NCI-H82 (cell line): Measurements from ENCODE around the gene ATF1.
A peak's percentile ranks its signal among the peaks of the same experiment; 100 is the strongest.

ENCODE experiments used
- DNase-seq: peaks from one replicate; lab custom pipeline; 2025; lab: John Stamatoyannopoulos, UW

Gene ATF1

DNA sequence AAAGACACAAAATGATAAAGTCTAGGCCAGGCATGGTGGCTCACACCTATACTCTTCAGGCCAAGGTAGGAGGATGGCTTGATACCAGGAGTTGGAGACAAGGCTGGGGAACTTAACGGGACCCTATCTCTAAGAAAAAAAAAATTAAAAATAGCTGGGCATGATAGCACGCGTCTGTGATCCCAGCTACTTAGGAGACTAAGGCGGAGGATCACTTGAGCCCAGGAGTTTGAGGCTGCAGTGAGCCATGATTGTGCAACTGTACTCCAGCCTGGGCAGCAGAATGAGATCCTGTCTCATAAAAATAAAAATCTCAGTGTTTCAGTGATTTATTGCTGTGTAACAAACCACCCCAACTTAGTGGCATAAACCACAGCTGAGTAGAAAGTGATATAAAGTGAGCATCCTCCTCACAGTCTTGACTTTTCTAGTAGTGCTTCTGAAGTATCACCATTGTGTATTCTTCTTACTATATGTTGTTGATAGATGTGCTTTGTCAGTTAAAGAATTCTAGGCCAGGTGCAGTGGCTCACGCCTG is 10.6 kb upstream of the ATF1 start:
- DNase-seq: no peak

- DNase-seq: peak; percentile 63
Observed at GRCh38 chr12:50764286-50765094, 589 bp downstream of the ATF1 start.

GRCh38 chr12:50765095-50765911 is 1.4 kb downstream of the ATF1 start:
- peak; percentile 69 for DNase-seq

- DNase-seq: peak; percentile 63
Observed at GRCh38 chr12:50768391-50768790, 4.5 kb downstream of the ATF1 start.

- peak; percentile 77 for DNase-seq
Observed at GRCh38 chr12:50768813-50769212, 4.9 kb downstream of the ATF1 start.

DNA sequence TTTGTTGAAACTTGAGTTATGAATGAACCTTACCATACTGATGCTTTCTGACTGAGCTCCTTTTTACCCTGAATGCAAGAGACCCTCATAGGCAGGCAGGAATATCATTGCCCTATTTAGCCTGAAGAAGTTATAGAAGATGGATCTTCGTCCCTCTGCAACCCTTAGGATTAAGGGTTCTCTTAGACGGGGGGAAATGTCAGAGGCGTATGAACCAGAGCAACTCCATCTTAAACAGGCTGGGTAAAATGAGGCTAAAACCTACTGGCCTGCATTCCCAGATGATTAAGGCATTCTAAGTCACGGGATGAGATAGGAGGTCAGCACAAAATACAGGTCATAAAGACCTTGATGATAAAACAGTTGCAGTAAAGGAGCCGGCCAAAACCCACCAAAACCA is 7.5 kb downstream of the ATF1 start:
- DNase-seq: no peak

DNA sequence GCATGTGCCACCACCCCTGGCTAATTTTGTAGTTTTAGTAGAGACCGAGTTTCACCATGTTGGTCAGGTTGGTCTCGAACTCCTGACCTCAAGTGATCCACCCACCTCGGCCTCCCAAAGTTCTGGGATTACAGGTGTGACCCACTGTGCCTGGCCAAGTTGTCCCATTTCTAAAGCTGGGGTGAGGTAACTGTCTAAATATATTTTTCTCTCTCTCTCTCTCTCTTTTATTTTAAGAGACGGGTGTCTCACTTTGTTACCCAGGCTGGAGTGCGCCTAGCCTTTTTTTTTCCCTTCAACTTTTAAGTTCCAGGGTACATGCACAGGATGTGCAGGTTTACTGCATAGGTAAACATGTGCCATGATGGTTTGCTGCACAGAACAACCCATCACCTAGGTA is 8.6 kb downstream of the ATF1 start:
- DNase-seq: no peak

- DNase-seq: no peak
Observed at GRCh38 chr12:50772877-50773276, 9.0 kb downstream of the ATF1 start.

GRCh38 chr12:50775251-50775650 is 11.3 kb downstream of the ATF1 start:
- DNase-seq: no peak

DNA sequence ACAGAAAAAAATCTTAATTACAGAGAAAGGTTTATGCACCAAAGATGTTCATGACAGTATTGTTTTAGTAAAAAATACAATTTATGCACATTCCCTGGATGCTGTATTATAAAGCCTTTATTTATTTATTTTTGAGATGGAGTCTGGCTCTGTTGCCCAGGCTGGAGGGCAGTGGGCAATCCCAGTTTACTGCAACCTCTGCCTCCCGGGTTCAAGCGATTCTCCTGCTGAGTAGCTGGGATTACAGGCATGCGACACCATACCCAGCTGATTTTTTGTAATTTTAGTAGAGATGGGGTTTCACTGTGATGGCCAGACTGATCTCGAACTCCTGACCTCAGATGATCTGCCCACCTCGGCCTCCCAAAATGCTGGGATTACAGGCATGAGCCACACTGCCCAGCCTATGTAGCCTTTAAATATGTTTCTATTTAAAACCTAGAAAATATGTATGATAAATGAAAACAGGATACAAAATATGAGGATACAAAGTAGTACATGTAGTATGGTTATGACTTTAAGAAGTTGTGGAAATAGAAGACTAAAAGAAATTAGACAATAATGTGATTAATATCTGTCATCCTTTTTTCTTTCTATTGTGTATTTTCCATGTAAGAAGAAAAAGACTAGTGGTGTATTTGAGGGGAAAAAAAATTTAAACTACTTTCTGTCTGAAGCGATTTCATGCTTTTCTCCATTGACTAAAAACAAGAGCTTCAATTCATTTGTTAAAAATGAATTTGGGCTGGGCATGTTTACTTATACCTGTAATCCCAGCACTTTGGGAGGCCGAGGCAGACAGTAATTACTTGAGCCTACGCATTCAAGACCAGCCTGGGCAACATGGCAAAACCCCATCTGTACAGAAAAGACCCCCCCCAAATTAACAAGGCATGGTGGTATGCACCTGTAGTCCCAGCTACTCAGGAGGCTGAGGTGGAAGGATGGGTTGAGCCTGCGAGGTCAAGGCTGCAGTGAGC is 13.1 kb downstream of the ATF1 start:
- DNase-seq: no peak

- DNase-seq: no peak
Observed at GRCh38 chr12:50778663-50779590, 15.0 kb downstream of the ATF1 start.

GRCh38 chr12:50780013-50780412 is 16.1 kb downstream of the ATF1 start:
- no peak for DNase-seq

DNA sequence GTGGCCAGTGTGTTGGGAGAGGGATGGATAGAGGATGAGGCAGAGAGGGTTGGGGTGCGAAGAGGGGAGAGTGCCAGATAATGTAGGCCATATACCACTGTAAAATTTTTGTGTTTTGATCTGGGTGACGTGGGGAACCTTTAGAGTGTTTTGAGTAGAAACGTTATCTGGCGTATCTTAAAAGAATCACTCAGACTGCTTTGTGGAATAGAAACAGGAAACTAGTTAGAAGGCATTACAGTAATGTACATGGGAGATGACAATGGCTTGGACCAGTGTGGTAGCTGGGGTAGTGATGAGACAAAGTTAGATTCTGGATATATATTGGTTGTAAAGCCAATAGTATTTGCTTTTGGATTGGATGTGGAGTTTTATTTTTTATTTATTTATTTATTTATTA is 20.6 kb downstream of the ATF1 start:
- DNase-seq: no peak

- DNase-seq: no peak
Observed at GRCh38 chr12:50785406-50786001, 21.6 kb downstream of the ATF1 start.

- DNase-seq: no peak
Observed at GRCh38 chr12:50786498-50787231, 22.8 kb downstream of the ATF1 start.

GRCh38 chr12:50787618-50788017 is 23.7 kb downstream of the ATF1 start:
- DNase-seq: no peak

GRCh38 chr12:50788561-50788960 is 24.7 kb downstream of the ATF1 start:
- no peak for DNase-seq

DNA sequence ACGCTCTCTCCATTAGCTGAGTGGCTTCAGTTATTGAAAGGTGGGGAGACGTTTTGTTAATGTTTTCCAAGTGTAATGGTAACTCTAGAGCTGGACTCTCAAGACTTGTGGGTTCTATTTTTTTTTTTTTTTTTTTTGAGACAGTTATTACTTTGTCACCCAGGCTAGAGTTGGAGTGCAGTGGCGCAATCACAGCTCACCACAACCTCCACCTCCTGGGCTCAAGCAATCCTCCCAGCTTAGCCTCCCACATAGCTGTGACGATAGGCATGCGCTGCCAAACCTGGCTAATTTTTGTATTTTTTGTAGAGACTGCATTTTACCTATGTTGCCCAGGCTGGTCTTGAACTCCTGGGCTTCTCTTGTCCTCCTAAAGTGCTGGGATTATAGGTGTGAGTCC is 26.2 kb downstream of the ATF1 start:
- no peak for DNase-seq

- DNase-seq: no peak
Observed at GRCh38 chr12:50799908-50800307, 36.0 kb downstream of the ATF1 start.
